K562 (cell line): Measurements from ENCODE around the gene CTSH. TPM values are rescaled to one million over a fixed set of nuclear protein-coding genes. Genes with fewer than 3 reads are reported as not detected.

Source experiments
- ATAC-seq: fragments of 200-7000 bp; cut with Tn5 transposase; 3 replicates; pipeline ENCODE4 v1.9.1; 2020; ENCODE audit warnings: moderate library complexity
- BruUV-seq: library from RNA; stranded (reverse); fragments of 400-500 nt; replicated peaks from 2 replicates; lab custom pipeline; 2021; lab: Mats Ljungman, UMichigan
- CTCF ChIA-PET: fragments of 300-600 bp; formaldehyde crosslinking; extraction: SDS; loops from one replicate; lab custom pipeline; 2021; ENCODE audit warnings: low intra/inter-chr PET ratio; lab: Yijun Ruan, JAX
- POLR2A ChIA-PET: fragments of 300-600, 350-650 bp; sonication (Branson Sonifier 250); formaldehyde crosslinking; extraction: SDS; loops from one replicate; lab custom pipeline; 2021; ENCODE audit warnings: antibody characterized with exemption, inconsistent platforms; lab: Yijun Ruan, JAX
- DNase-seq, 4 experiments: peaks; one replicate each; pipeline versions ENCODE4 v3.0.0 to v3.0.0-alpha.2; 2011 to 2018; ENCODE audit warnings: low spot score in 3 of 4, mixed read lengths in 3 of 4; ENCODE audit errors: extremely low read depth in 1 of 4
- FAIRE-seq: peaks from 2 replicates; lab custom pipeline; 2011; peaks lifted over from hg19 to GRCh38; lab: Jason Lieb, UNC
- H2AFZ ChIP-seq: 2 replicates; pipeline ENCODE4 v1.6.0; 2011; ENCODE audit warnings: low read depth, low read length, control low read depth, inconsistent platforms
- H3K27ac ChIP-seq: fragments of 200-600 bp; 3 replicates; pipeline ENCODE4 v1.8.0; 2011; ENCODE audit warnings: low read depth, mild to moderate bottlenecking, control low read depth, inconsistent platforms, low read length, moderate library complexity, mixed read lengths; ENCODE audit errors: extremely low read depth
- H3K27me3 ChIP-seq, 2 experiments: fragments of 300-600 bp in 1 of 2; 2 replicates in 1 of 2; 3 replicates in 1 of 2; pipeline versions ENCODE4 v1.6.0 to v1.8.0; 2011; ENCODE audit warnings: inconsistent platforms in 2 of 2, low read length in 2 of 2, mild to moderate bottlenecking in 1 of 2, mixed read lengths in 1 of 2, moderate library complexity in 1 of 2; ENCODE audit not compliant: control insufficient read depth in 2 of 2, insufficient read depth in 2 of 2
- H3K36me3 ChIP-seq: fragments of 300-600 bp; 3 replicates; pipeline ENCODE4 v1.8.0; 2011; ENCODE audit warnings: mild to moderate bottlenecking, low read length, inconsistent platforms; ENCODE audit not compliant: control insufficient read depth, insufficient read depth
- H3K4me1 ChIP-seq, 2 experiments: fragments of 200-600 bp in 1 of 2; replicated peaks in 1 of 2; 2 replicates in 1 of 2; 3 replicates in 1 of 2; pipeline versions ENCODE4 v1.5.1 to v1.8.0; 2011; ENCODE audit warnings: inconsistent platforms in 2 of 2, low read length in 2 of 2, mild to moderate bottlenecking in 1 of 2, mixed read lengths in 1 of 2, moderate library complexity in 1 of 2; ENCODE audit not compliant: control insufficient read depth in 2 of 2, insufficient read depth in 2 of 2
- H3K4me2 ChIP-seq: 2 replicates; pipeline ENCODE4 v1.6.1; 2011; ENCODE audit warnings: low read length, control low read depth, inconsistent platforms, mixed read lengths; ENCODE audit not compliant: insufficient read depth
- H3K4me3 ChIP-seq: fragments of 200-600 bp; sonication (generic), shearing (Covaris generic); 2 replicates; pipeline ENCODE4 v1.5.1; 2016; ENCODE audit warnings: control low read depth, inconsistent platforms
- H3K79me2 ChIP-seq: fragments of 200-600 bp; 3 replicates; pipeline ENCODE4 v1.8.0; 2011; ENCODE audit warnings: low read length, inconsistent platforms; ENCODE audit not compliant: control insufficient read depth, insufficient read depth
- H3K9ac ChIP-seq, 2 experiments: 2 replicates each; pipeline versions ENCODE4 v1.6.0 to v1.6.1; 2011; ENCODE audit warnings: low read depth in 2 of 2, low read length in 2 of 2, control low read depth in 1 of 2, inconsistent platforms in 1 of 2, mild to moderate bottlenecking in 1 of 2, mixed read lengths in 1 of 2; ENCODE audit not compliant: insufficient read depth in 1 of 2
- H3K9me1 ChIP-seq: one replicate; pipeline ENCODE4 v1.6.0; 2011; ENCODE audit warnings: inconsistent platforms, mild to moderate bottlenecking, low read length, moderate library complexity; ENCODE audit not compliant: control insufficient read depth, insufficient read depth
- H3K9me3 ChIP-seq: replicated peaks from 2 replicates; pipeline ENCODE4 v1.5.1; 2011; ENCODE audit warnings: low read depth, low read length, inconsistent platforms; ENCODE audit not compliant: control insufficient read depth, insufficient read depth
- H4K20me1 ChIP-seq: replicated peaks from 2 replicates; pipeline ENCODE4 v1.6.1; 2011; ENCODE audit warnings: low read length, inconsistent platforms, mixed read lengths; ENCODE audit not compliant: control insufficient read depth, insufficient read depth
- BCOR ChIP-seq: fragments of 450-650 bp; IDR thresholded peaks from 2 replicates; pipeline ENCODE4 v1.6.1; 2016
- CBFB ChIP-seq: sonication (generic); formaldehyde crosslinking; IDR thresholded peaks from 2 replicates; pipeline ENCODE4 v1.4.0; 2020; ENCODE audit warnings: mild to moderate bottlenecking, missing genetic modification reagents
- COPS2 ChIP-seq: fragments of 450-650 bp; conservative IDR thresholded peaks from 2 replicates; pipeline ENCODE4 v1.6.1; 2016; ENCODE audit warnings: mild to moderate bottlenecking, moderate library complexity
- MEIS2 ChIP-seq: fragments of 450-650 bp; IDR thresholded peaks from 2 replicates; pipeline ENCODE4 v1.6.1; 2014; ENCODE audit warnings: mild to moderate bottlenecking; ENCODE audit not compliant: partially characterized antibody
- MLLT1 ChIP-seq, 2 experiments: fragments of 450-650 bp; IDR thresholded peaks; 2 replicates each; pipeline ENCODE4 v1.6.1; 2016
- NCOA2 ChIP-seq, 2 experiments: fragments of 450-650 bp; IDR thresholded peaks; 2 replicates each; pipeline ENCODE4 v1.6.1; 2018; ENCODE audit warnings: mild to moderate bottlenecking in 2 of 2, moderate library complexity in 1 of 2; ENCODE audit not compliant: partially characterized antibody in 2 of 2
- PKNOX1 ChIP-seq: fragments of 450-650 bp; IDR thresholded peaks from 2 replicates; pipeline ENCODE4 v1.6.1; 2016
- ZNF263 ChIP-seq: sonication (generic); formaldehyde crosslinking; IDR thresholded peaks from 2 replicates; pipeline ENCODE4 v1.8.0; 2022; ENCODE audit warnings: mild to moderate bottlenecking, missing genetic modification reagents, borderline replicate concordance
- whole genome bisulfite sequencing: fragments of 100-300 bp; shearing (Covaris generic); methylation state at CpG from one replicate; pipeline ENCODE4 v1.1.6; 2016; ENCODE audit warnings: low coverage, mixed read lengths; ENCODE audit not compliant: insufficient coverage; ENCODE audit errors: missing lambda C conversion rate; 5-methylcytosine and 5-hydroxymethylcytosine counted together
- in situ Hi-C: fragments of 300-500 bp; cut with MboI; formaldehyde crosslinking; loops from 4 replicates; pipeline ENCODE4 v1.15.0; 2018; ENCODE audit warnings: inconsistent platforms, mixed read lengths
- intact Hi-C: fragments of 100-400 bp; cut with micrococcal nuclease; formaldehyde crosslinking; loops from 2 replicates; pipeline ENCODE4 v1.14.2; 2022
- polyA plus RNA-seq, 8 experiments: library from polyadenylated mRNA; depleted of rRNA in 4 of 8; stranded (reverse) in 5 of 8; unstranded in 3 of 8; fragments of >200 nt; fragmentation: Nextera tagmentation in 2 of 8; fragmentation: Illumina TruSeq in 1 of 8; extraction: Ambion mirVana in 2 of 8; extraction: Trizol in 1 of 8; gene quantifications; 2 replicates each; pipeline versions ENCODE4 v1.2.1 to v1.2.3, GENCODE V29; 2011 to 2014; ENCODE audit warnings: inconsistent platforms in 1 of 8, missing spikeins in 1 of 8
- total RNA-seq, 7 experiments: library from RNA; depleted of rRNA in 6 of 7; stranded (reverse); fragments of >200 nt in 6 of 7; fragmentation: Illumina TruSeq in 2 of 7; extraction: Trizol in 2 of 7; gene quantifications; 2 replicates each; pipeline versions ENCODE4 v1.2.1 to v1.2.3, GENCODE V29; 2011 to 2021; ENCODE audit warnings: low replicate concordance in 1 of 7
- TF ChIP-seq, protein P1 (sequence below), 2 experiments: IDR thresholded peaks in 1 of 2; conservative IDR thresholded peaks in 1 of 2; 2 replicates each; pipeline ENCODE4 v1.6.1; 2016; ENCODE audit warnings: low read depth in 2 of 2, mild to moderate bottlenecking in 1 of 2, missing compliant biosample characterization in 1 of 2, missing genetic modification characterization in 1 of 2, moderate library complexity in 1 of 2
- TF ChIP-seq, protein P2 (sequence below): sonication (generic); formaldehyde crosslinking; IDR thresholded peaks from 2 replicates; pipeline ENCODE4 v1.8.1; 2023; ENCODE audit warnings: mild to moderate bottlenecking, missing genetic modification reagents

The CTSH gene
- total and polyA plus RNA-seq, 9 of the 15 experiments (the other 6 are each of a cell fraction or from before 2014, with no cell fraction given), result 15.0 to 462 (median 173) TPM

DNA sequence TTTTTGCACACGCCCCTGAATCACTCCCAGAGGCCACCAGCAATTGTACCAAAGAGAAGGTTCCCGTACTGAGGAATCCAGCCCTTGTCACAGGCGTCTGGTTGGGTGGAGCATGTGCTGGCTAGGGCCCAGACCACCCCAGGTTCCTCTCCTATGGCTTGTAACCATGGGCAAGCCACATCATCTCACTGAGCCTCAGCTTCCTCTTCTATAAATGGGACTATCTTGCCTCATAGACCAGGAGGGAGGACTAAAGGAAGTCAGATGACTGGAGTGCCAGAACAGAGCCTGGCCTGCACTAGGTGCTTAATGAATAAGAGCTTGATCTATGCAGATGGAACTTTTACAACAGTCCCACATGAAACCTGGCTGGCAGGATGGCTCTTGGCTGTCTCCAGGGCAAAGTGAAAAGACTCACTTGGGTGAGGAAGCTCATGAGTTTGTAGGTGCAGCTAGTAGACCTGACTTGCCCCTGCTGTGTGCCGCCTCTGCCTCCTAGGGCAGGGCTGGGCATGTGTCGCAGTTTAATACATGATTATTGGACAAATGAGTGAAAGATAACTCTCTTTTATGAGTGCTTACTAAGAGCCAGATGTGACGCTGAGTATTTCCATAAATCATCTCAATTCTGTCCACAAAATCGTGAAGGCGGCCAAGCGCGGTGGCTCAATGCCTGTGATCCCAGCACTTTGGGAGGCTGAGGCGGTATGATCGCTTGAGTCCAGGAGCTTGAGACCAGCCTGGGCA is 29.3 kb downstream of the CTSH start:
- no peaks in the 10 kb centered on the region for H3K9me3 ChIP-seq
- H3K36me3 ChIP-seq, result peaks cover 62% of the 10 kb centered on the region
- FAIRE-seq (no peak), ATAC-seq (no peak; the same call in none of the 3 replicates), DNase-seq (no peak)
- no peaks in the 10 kb centered on the region for H4K20me1 ChIP-seq
- 80% methylated on average over 12 of the region's 12 CpGs for WGBS
- H3K4me3 ChIP-seq, result no peak overlapping the region
- in situ Hi-C loops (no loop called here), intact Hi-C loops (no loop called here)
- H3K4me1 ChIP-seq, result peaks cover 9 to 14% of the 10 kb centered on the region in 2 experiments; a peak in 3 of 5 replicates
- no TSS peak for BruUV-seq
- no peaks in the 10 kb centered on the region for H3K79me2 ChIP-seq
- TF ChIP-seq ZNF263 (CRISPR knock-in tag) (peak; percentile 27; the same call in 1 of the 2 replicates), PKNOX1 (peak; percentile 35; the same call in 1 of the 2 replicates), CBFB (no peak), MLLT1 (IDR thresholded peaks at IDR 0.05) (0 out of 4 replicates have a peak, but pooled peaks of 1 of the 2 experiments have one; percentile 38), NCOA2 (IDR thresholded peaks at IDR 0.05; ENCODE audit: partially characterized antibody in 2 of 2) (no peak), BCOR (no peak), MEIS2 (peak; percentile 67), COPS2 (no peak)
- TF ChIP-seq, protein P1, sequence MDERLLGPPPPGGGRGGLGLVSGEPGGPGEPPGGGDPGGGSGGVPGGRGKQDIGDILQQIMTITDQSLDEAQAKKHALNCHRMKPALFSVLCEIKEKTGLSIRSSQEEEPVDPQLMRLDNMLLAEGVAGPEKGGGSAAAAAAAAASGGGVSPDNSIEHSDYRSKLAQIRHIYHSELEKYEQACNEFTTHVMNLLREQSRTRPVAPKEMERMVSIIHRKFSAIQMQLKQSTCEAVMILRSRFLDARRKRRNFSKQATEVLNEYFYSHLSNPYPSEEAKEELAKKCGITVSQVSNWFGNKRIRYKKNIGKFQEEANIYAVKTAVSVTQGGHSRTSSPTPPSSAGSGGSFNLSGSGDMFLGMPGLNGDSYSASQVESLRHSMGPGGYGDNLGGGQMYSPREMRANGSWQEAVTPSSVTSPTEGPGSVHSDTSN (CRISPR knock-in tag; IDR thresholded peaks at IDR 0.05; ENCODE audit: low read depth), result no peak
- TF ChIP-seq, protein P1 (tag; conservative IDR thresholded peaks at IDR 0.05; ENCODE audit: low read depth), result 0 out of 2 replicates have a peak, but pooled peaks have one; percentile 13
- TF ChIP-seq, protein P2, sequence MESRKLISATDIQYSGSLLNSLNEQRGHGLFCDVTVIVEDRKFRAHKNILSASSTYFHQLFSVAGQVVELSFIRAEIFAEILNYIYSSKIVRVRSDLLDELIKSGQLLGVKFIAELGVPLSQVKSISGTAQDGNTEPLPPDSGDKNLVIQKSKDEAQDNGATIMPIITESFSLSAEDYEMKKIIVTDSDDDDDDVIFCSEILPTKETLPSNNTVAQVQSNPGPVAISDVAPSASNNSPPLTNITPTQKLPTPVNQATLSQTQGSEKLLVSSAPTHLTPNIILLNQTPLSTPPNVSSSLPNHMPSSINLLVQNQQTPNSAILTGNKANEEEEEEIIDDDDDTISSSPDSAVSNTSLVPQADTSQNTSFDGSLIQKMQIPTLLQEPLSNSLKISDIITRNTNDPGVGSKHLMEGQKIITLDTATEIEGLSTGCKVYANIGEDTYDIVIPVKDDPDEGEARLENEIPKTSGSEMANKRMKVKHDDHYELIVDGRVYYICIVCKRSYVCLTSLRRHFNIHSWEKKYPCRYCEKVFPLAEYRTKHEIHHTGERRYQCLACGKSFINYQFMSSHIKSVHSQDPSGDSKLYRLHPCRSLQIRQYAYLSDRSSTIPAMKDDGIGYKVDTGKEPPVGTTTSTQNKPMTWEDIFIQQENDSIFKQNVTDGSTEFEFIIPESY (CRISPR knock-in tag), result peak; percentile 63; the same call in 1 of the 2 replicates
- H3K27ac ChIP-seq, result no peak overlapping the region
- no peaks in the 10 kb centered on the region for H3K27me3 ChIP-seq
- POLR2A ChIA-PET, result interaction anchor here (0.6 to 3.3 kb wide), 5 partner anchors 9 to 1735 kb away, joined by 3 to 15 read pairs (median 3); no protein-coding TSS in a partner anchor
- no peak overlapping the region for H2AFZ ChIP-seq
- no peak overlapping the region for H3K4me2 ChIP-seq
- H3K9me1 ChIP-seq, result no peaks in the 10 kb centered on the region
- CTCF ChIA-PET, result no interaction called here
- H3K9ac ChIP-seq, result no peak overlapping the region
